SK-N-MC (cell line): ENCODE measurements around the gene MAPKAPK2.

Experiments
- FOXP2 ChIP-seq: optimal IDR thresholded peaks from 2 replicates; pipeline ENCODE3; 2011; ENCODE audit warnings: mild to moderate bottlenecking, moderate library complexity; ENCODE audit not compliant: insufficient read depth; ENCODE audit errors: extremely low read length, control extremely low read depth
- POLR2AphosphoS5 ChIP-seq: IDR thresholded peaks from 2 replicates; pipeline ENCODE4 v1.6.1; 2012; ENCODE audit warnings: mild to moderate bottlenecking, low read depth, low read length, borderline replicate concordance

GRCh38 chr1:206768472-206769303 is 84.0 kb downstream of the MAPKAPK2 start:
- TF ChIP-seq POLR2AphosphoS5 (no peak), FOXP2 (no peak)
